NAMALWA (cell line): ENCODE results near the gene ZNF576.
"Not testable (repeated sequence)": the region's sequence is repeated elsewhere in the genome, so short reads cannot be mapped to it uniquely, and the experiment has no call there.

Source experiments
- DNase-seq: peaks from one replicate; pipeline ENCODE4 v3.0.0-alpha.2; 2015; ENCODE audit warnings: low spot score

Gene ZNF576

GRCh38 chr19:43626838-43627237 lies 30.4 kb downstream of the ZNF576 start:
- DNase-seq, result no peak

GRCh38 chr19:43628646-43629326 lies 32.4 kb downstream of the ZNF576 start:
- DNase-seq, result no peak

GRCh38 chr19:43631491-43631890 lies 35.1 kb downstream of the ZNF576 start:
- no peak for DNase-seq

GRCh38 chr19:43633520-43633919 lies 37.1 kb downstream of the ZNF576 start:
- DNase-seq, result no peak

GRCh38 chr19:43634068-43634467 lies 37.7 kb downstream of the ZNF576 start:
- no peak for DNase-seq

- no peak for DNase-seq
These were observed 38.1 kb downstream of the ZNF576 start for GRCh38 chr19:43634506-43634871.

- DNase-seq, result no peak
These were observed 38.6 kb downstream of the ZNF576 start for GRCh38 chr19:43634872-43635560.

- not testable (repeated sequence) for DNase-seq
These were observed 39.2 kb downstream of the ZNF576 start for GRCh38 chr19:43635561-43635940.

- no peak for DNase-seq
These were observed 39.8 kb downstream of the ZNF576 start for GRCh38 chr19:43636121-43636683.

GRCh38 chr19:43638214-43638994 lies 42.0 kb downstream of the ZNF576 start:
- no peak for DNase-seq

- DNase-seq, result no peak
These were observed 42.7 kb downstream of the ZNF576 start for GRCh38 chr19:43638995-43639518.

GRCh38 chr19:43639519-43640423 lies 43.4 kb downstream of the ZNF576 start, which contains the start of gene CADM4:
CADM4 (minus strand) TSS chr19:43639850; CDS start chr19:43639790, 60 bp downstream.
- DNase-seq, result no peak

GRCh38 chr19:43640424-43640757 lies 44.0 kb downstream of the ZNF576 start:
- DNase-seq, result no peak

GRCh38 chr19:43641333-43641732 lies 44.9 kb downstream of the ZNF576 start:
- DNase-seq, result no peak

- no peak for DNase-seq
These were observed 46.1 kb downstream of the ZNF576 start for GRCh38 chr19:43642531-43642930.

- no peak for DNase-seq
These were observed 46.9 kb downstream of the ZNF576 start for GRCh38 chr19:43643326-43643725.

- no peak for DNase-seq
These were observed 47.8 kb downstream of the ZNF576 start for GRCh38 chr19:43644181-43644580.

GRCh38 chr19:43648633-43649032 lies 52.2 kb downstream of the ZNF576 start:
- no peak for DNase-seq

- no peak for DNase-seq
These were observed 53.1 kb downstream of the ZNF576 start for GRCh38 chr19:43649514-43649913.

- not testable (repeated sequence) for DNase-seq
These were observed 53.9 kb downstream of the ZNF576 start for GRCh38 chr19:43650276-43650675.
